Measurements from ENCODE around the gene MAP3K19. TPM values are rescaled to one million over a fixed set of nuclear protein-coding genes. Genes with fewer than 3 reads are reported as not detected.
A peak's percentile ranks its signal among the peaks of the same experiment; 100 is the strongest.
"Not testable (repeated sequence)": the region's sequence is repeated elsewhere in the genome, so short reads cannot be mapped to it uniquely, and the experiment has no call there.

The MAP3K19 gene
- total RNA-seq, 1 experiment from 2014 or later, result not detected

DNA sequence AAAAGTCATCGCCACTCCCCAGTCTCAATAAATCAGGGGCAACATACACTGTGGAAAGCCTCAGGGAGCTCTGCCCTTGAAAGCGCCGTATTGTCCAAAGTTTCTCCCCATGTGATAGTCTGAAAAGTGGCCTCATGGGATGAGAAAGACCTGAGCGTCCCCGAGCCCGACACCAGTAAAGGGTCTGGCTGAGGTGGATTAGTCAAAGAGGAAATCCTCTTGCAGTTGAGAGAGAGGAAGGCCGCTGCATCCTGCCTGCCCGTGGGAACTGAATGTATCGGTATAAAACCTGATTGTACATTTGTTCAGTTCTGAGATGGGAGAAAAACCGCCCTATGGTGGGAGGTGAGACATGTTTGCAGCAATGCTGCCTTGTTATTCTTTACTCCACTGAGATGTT, 80.1 kb downstream of the MAP3K19 start:
- H3K36me3 ChIP-seq, H3K4me3 ChIP-seq, DNase-seq, H3K27me3 ChIP-seq, H3K9me3 ChIP-seq: not testable (repeated sequence)

DNA sequence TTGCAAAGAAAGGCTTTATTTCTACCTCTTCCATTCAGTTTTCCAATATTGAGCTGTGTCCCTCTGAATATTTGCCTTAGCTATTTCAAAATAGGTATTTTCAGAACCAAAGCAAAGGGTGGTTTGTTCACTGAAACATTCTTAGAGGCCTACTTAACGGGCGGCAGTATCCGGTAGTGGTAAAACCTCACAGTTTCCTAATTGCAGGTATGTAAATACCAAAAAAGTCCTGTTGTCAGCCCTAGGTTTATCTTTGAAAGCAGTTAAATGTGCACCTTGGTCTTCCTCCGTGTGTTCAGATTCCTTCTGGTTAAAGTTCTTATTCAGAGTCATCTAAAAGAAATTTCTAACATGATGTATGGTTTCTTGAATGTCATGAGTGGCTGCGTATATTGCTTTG, 89.8 kb downstream of the MAP3K19 start:
- Histone ChIP-seq H3K4me3 (no peak overlapping the region), H3K9me3 (no peaks in the 10 kb centered on the region), H3K27me3 (no peaks in the 10 kb centered on the region), H3K36me3 (peaks cover 53% of the 10 kb centered on the region)
- DNase-seq, result no peak

GRCh38 chr2:134955744-134956143, 91.5 kb downstream of the MAP3K19 start:
- DNase-seq, result no peak
- H3K4me3 ChIP-seq, result no peak overlapping the region
- H3K27me3 ChIP-seq, result no peaks in the 10 kb centered on the region
- H3K36me3 ChIP-seq, result peaks cover 64% of the 10 kb centered on the region
- no peaks in the 10 kb centered on the region for H3K9me3 ChIP-seq

GRCh38 chr2:134954065-134954464, 93.2 kb downstream of the MAP3K19 start:
- H3K27me3 ChIP-seq, result no peaks in the 10 kb centered on the region
- H3K4me3 ChIP-seq, result no peak overlapping the region
- DNase-seq, result no peak
- no peaks in the 10 kb centered on the region for H3K9me3 ChIP-seq
- peaks cover 77% of the 10 kb centered on the region for H3K36me3 ChIP-seq

DNA sequence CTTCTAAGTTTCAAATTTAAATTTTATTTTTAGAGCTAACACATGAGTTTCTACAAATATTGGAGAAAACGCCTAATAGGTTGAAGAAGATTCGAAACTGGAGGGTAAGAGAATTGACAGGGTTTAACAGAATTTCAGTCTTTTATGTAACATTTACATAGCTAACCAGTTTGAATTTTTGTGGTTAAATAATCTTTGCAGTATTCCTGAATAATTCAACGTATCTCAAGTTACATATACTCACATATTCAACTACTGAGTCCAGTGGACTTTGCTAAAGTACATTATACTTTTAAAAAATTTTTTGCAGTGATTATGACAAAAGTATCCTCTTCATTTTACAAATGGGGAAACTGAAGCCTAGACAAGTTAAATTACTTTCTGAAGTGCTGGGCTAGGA, 94.6 kb downstream of the MAP3K19 start:
- peaks cover 77% of the 10 kb centered on the region for H3K36me3 ChIP-seq
- no peaks in the 10 kb centered on the region for H3K27me3 ChIP-seq
- H3K4me3 ChIP-seq, result no peak overlapping the region
- no peaks in the 10 kb centered on the region for H3K9me3 ChIP-seq
- no peak for DNase-seq

DNA sequence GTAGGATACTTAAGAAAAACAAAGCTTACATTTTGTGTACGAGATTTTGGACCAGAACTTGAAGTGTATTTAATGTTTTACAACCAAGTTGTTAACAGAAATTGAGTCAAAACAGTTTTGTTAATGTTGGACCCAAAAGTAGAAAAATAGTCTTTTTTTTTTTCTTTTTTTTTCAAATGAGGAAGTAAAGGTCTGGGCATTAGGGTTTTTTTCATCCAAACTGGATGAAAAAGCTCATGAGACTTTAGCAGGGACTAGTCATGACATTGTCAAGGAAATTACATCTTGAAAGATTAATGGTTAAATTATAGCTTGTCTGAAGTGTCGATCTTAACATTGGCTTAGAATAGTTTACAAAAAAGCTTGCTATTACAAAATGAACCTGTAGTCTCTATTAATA, 96.4 kb downstream of the MAP3K19 start:
- Histone ChIP-seq H3K27me3 (no peaks in the 10 kb centered on the region), H3K36me3 (peaks cover 72% of the 10 kb centered on the region), H3K9me3 (no peaks in the 10 kb centered on the region), H3K4me3 (no peak overlapping the region)
- no peak for DNase-seq

DNA sequence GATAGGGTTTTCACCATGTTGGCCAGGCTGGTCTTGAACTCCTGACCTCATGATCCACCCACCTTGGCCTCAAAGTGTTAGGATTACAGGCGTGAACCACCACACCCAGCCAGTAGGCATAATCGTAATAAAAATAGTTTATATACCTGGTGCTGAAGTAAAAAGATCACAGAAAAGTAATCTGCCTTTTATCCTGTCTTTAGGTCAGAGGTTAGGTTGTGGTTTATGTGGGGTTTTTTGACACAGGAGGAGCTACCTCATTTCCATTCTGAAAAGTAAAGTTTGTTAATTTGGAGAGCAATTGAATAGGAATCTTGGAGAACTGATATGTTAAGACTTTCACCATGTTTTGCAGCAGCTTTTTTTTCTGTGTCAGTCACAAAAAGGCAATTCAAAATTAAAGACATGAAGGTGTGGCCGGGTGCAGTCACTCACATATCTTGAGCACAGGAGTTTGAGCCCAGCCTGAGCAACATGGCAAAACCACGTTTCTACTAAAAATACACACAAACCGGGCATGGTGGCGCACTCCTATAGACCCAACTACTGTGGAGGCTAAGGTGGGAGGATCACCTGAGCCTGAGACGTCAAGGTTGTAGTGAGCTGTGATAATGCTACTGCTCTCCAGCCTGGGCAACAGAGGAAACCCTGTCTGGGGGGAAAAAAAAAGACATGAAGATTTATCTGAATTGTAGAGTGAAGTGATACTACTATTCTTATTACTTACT, 97.1 kb downstream of the MAP3K19 start:
- H3K4me3 ChIP-seq, result no peak overlapping the region
- no peak for DNase-seq
- no peaks in the 10 kb centered on the region for H3K9me3 ChIP-seq
- peaks cover 69% of the 10 kb centered on the region for H3K36me3 ChIP-seq
- H3K27me3 ChIP-seq, result no peaks in the 10 kb centered on the region

DNA sequence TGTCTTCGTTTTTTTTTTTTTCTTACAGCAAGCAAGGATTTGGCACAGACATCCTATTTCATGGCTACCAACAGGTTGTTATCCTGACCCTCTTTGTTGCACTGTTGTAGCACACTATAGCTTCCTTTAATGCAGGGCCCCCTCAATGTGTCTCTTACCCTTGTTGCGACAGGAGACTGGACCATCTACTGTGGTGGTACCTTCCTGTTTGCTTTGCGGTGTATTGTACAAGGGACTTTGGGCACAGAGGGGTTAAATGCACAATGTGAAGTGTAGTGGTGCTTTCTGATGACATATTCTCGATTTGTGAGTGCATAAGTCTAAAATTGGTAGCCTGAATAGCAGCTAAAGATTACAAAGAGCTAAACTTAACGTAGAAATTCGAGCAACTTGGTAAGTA, 101.2 kb downstream of the MAP3K19 start:
- H3K36me3 ChIP-seq, result peaks cover 62% of the 10 kb centered on the region
- no peaks in the 10 kb centered on the region for H3K27me3 ChIP-seq
- DNase-seq, result no peak
- no peak overlapping the region for H3K4me3 ChIP-seq
- no peaks in the 10 kb centered on the region for H3K9me3 ChIP-seq

- no peak for DNase-seq
- H3K27me3 ChIP-seq, result no peaks in the 10 kb centered on the region
- H3K4me3 ChIP-seq, result no peak overlapping the region
- H3K36me3 ChIP-seq, result peaks cover 64% of the 10 kb centered on the region
- no peaks in the 10 kb centered on the region for H3K9me3 ChIP-seq
Observed at GRCh38 chr2:134944975-134945374, 102.3 kb downstream of the MAP3K19 start.

DNA sequence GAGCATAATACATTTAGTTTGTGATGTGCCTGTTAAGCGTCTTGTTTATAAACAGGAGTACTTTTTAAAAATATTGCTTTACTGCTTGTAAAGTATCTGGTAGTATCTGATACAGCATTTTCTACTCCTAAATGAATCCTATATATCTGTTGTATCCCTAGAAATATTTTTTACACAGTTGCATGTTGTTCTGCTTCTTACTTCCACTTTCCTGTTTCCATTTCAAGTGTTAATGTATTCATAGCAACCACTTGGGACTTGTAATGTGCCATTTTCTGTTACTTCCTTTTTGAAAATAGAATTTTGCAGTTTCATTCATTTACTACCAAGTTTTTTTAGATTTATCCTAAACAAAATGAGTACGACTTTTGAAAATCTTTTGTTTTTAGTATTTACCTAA, 103.7 kb downstream of the MAP3K19 start:
- no peaks in the 10 kb centered on the region for H3K9me3 ChIP-seq
- H3K36me3 ChIP-seq, result peaks cover 71% of the 10 kb centered on the region
- no peak overlapping the region for H3K4me3 ChIP-seq

DNA sequence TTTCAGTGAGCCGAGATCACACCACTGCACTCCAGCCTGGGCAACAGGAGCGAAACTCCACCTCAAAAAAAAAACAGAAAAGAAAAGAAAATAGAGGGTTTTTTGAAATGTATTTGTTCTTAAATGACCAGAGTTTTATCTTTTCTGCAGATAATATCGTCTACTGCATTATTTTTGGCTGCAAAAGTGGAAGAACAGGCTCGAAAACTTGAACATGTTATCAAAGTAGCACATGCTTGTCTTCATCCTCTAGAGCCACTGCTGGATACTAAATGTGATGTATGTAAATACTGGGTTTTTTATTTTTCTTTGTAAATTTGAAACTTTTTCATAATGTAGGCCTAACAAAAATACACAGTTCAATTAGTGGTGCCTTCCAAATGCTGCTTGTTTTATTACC, 110.6 kb downstream of the MAP3K19 start:
- Histone ChIP-seq H3K27me3 (no peaks in the 10 kb centered on the region), H3K9me3 (no peaks in the 10 kb centered on the region), H3K36me3 (peaks cover 77% of the 10 kb centered on the region), H3K4me3 (no peak overlapping the region)
- no peak for DNase-seq

More for the DNA sequence above, 103.7 kb downstream of the MAP3K19 start:
- no peak for DNase-seq
- no peaks in the 10 kb centered on the region for H3K27me3 ChIP-seq

DNA sequence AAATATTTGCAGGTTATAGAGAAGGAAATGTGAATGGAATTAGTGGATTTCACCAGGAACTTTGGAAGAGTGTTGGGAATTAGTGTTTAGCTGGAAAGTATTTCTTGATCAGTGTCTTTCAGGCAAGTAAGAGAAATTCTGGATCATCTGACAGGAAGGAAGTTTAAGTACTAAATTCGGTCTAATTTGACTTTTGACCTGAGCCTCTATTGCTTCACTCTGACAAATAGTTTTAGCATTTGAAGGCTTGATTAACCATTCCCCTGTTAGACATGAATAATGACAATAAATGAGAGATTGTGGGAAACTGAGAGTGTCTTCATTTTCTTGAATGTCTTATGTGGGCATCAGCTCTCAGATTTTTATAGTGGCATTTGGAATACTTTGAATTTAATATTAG, 112.6 kb downstream of the MAP3K19 start:
- Histone ChIP-seq H3K4me3 (no peak overlapping the region), H3K27me3 (no peaks in the 10 kb centered on the region), H3K36me3 (peaks cover 66% of the 10 kb centered on the region), H3K9me3 (no peaks in the 10 kb centered on the region)
- DNase-seq, result no peak

DNA sequence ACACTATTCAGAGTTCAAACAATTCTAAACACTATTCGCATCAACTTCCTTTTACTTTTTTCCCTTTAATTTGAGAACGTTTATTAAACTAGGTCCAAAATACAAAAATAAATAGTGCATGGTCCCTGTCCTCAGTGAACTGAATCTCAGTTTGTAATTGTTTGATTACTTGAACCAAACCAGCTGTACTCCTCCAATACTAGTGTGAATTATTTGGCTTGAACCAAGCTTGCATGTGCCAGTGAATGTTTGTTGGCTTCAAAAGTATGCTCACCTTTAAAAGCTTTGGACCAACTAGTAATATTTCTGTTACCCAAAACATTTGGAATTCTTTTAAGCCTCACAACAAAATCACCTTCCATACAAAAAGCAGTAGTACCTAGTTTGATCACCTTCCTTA, 113.1 kb downstream of the MAP3K19 start:
- no peak for DNase-seq
- Histone ChIP-seq H3K9me3 (no peaks in the 10 kb centered on the region), H3K36me3 (peaks cover 63% of the 10 kb centered on the region), H3K4me3 (no peak overlapping the region), H3K27me3 (no peaks in the 10 kb centered on the region)

DNA sequence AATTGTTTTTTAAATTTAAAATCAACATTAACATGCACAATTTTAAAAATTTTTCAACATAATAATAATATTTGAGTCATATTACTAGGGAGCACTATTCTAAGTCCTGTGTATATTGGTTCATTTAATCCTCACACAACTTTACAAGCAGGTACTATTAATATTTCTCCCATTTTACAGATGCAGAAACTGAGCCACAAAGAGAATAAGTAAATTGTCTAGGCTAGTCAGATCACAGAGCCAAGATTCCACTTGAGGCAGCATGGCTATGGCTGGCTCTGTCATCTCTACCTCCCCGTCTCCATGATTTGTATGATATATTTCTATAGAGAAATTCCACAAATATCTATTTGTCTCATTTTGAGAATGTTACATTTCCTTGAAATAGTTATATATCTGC, 113.5 kb downstream of the MAP3K19 start:
- H3K27me3 ChIP-seq, result no peaks in the 10 kb centered on the region
- H3K36me3 ChIP-seq, result peaks cover 58% of the 10 kb centered on the region
- no peak for DNase-seq
- H3K9me3 ChIP-seq, result no peaks in the 10 kb centered on the region
- no peak overlapping the region for H3K4me3 ChIP-seq

DNA sequence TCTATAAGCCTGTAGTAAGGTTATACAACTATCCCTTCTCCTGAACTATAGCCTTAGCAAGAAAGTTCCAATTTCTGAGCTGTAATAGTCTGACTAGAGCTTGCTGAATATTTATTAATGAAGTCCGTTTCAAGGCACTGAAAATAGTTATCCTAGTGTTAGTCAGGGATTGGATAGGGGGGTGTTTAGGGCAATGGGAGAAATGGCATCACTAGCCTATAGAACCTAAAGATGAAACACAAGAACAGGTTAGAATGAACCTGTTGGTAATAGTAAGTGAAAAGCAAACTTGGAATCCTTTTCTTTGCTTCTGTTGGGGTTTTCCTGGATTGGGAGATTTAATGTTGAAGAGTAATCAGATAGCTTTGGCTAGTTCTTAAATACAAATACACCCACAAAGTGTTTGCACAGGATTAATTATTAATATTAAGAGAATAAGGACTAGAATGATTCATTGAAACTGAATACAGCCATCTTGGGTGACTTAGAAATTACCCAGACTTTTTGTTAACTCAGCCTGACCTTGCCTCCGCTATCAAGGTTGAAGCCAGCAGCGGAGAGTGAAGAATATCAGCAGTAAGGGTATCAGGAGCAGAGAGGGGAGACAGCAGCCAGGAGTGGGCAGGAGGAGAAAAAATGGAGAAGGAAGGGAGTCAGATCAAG, 114.3 kb downstream of the MAP3K19 start:
- no peaks in the 10 kb centered on the region for H3K27me3 ChIP-seq

DNA sequence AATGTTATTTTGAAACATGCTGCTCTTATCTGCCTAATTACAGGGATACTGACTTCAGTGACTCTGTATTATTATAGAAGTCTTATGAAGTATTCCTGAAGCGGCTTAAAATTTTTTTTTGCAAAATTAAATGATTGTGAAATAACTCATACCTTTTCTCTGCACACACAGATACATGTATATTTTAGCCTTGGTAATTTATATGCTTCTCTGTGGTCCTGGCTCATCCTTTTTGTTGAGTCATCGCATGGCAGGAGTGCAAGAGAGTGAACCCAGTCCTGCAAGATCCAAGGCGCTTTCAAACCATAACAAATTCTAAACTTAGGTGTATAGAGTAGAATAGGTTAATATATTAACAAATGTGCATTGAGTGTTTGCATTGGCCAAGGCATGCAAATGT, 120.1 kb downstream of the MAP3K19 start:
- DNase-seq, result peak; percentile 60
- Histone ChIP-seq H3K4me3 (no peak overlapping the region), H3K9me3 (no peaks in the 10 kb centered on the region), H3K36me3 (peaks cover 42% of the 10 kb centered on the region), H3K27me3 (no peaks in the 10 kb centered on the region)

More for the DNA sequence above, 114.3 kb downstream of the MAP3K19 start:
- no peak overlapping the region for H3K4me3 ChIP-seq
- no peaks in the 10 kb centered on the region for H3K9me3 ChIP-seq
- H3K36me3 ChIP-seq, result peaks cover 51% of the 10 kb centered on the region
- no peak for DNase-seq

DNA sequence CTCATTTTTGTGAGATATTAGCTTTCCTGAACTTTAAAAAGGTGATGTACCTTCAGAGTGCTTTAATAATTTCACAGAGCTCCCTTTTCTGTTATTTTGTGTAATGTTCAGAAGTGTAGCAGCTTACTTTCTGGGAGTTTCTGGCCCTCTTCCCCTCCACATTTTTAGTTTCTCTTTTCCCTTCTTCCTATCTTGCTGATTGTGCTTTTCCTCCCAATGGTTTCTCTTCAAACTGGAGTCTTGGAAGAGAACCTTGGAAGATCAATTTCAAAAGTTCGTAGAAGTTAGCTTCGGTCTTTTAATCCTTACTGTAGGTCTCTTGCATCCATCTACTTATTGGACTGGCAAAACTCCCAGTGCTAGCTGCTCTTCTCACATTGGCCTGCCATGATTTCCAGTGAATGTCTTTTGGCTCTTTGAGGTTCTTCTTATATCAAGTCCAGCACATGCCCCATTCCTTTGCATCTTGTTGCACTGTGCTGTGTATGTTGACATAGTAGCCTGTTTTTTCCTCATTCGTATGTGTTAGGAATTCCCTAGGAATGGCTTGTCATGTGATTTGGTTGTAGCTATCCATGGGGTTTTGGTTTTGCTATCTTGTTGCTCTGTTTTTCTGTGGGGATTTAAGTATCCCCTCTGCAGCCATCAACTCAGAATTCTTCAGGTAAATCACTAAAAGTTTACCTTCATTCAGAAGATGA, 120.9 kb downstream of the MAP3K19 start:
- no peaks in the 10 kb centered on the region for H3K27me3 ChIP-seq
- peaks cover 41% of the 10 kb centered on the region for H3K36me3 ChIP-seq
- H3K9me3 ChIP-seq, result no peaks in the 10 kb centered on the region
- DNase-seq, result no peak
- no peak overlapping the region for H3K4me3 ChIP-seq

- Histone ChIP-seq H3K4me3 (no peak overlapping the region), H3K9me3 (no peaks in the 10 kb centered on the region), H3K36me3 (peaks cover 41% of the 10 kb centered on the region), H3K27me3 (no peaks in the 10 kb centered on the region)
- DNase-seq, result no peak
Observed at GRCh38 chr2:134924912-134925311, 122.3 kb downstream of the MAP3K19 start.

All from MG63 (cell line).